ENCODE measurements around the gene NKAIN2.

GRCh38 chr6:124796464-124796970 lies 992.9 kb downstream of the NKAIN2 start:
- TF ChIP-seq, protein P1, sequence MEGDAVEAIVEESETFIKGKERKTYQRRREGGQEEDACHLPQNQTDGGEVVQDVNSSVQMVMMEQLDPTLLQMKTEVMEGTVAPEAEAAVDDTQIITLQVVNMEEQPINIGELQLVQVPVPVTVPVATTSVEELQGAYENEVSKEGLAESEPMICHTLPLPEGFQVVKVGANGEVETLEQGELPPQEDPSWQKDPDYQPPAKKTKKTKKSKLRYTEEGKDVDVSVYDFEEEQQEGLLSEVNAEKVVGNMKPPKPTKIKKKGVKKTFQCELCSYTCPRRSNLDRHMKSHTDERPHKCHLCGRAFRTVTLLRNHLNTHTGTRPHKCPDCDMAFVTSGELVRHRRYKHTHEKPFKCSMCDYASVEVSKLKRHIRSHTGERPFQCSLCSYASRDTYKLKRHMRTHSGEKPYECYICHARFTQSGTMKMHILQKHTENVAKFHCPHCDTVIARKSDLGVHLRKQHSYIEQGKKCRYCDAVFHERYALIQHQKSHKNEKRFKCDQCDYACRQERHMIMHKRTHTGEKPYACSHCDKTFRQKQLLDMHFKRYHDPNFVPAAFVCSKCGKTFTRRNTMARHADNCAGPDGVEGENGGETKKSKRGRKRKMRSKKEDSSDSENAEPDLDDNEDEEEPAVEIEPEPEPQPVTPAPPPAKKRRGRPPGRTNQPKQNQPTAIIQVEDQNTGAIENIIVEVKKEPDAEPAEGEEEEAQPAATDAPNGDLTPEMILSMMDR (optimal IDR thresholded peaks at IDR 0.05 in 1 of 3, IDR thresholded peaks at IDR 0.05 in 1 of 3, conservative IDR thresholded peaks at IDR 0.05 in 1 of 3; ENCODE audit: extremely low read depth in 1 of 3, insufficient read depth in 2 of 3, low read length in 3 of 3) = no peak
- no peak for TF ChIP-seq EZH2 (IDR thresholded peaks at IDR 0.05; ENCODE audit: low read length)
